ENCODE data around the gene KIAA0753.
"Not testable (repeated sequence)": the region's sequence is repeated elsewhere in the genome, so short reads cannot be mapped to it uniquely, and the experiment has no call there.

KIAA0753 gene

GRCh38 chr17:6588165-6588564 lies 52.3 kb downstream of the KIAA0753 start:
- Histone ChIP-seq H3K36me3 (ENCODE audit: insufficient read depth, low read length) (peaks cover 16% of the 10 kb centered on the region), H3K9me3 (ENCODE audit: control insufficient read depth, insufficient read depth, low read length) (peaks cover 8% of the 10 kb centered on the region; the same call in 1 of the 2 replicates), H3K9ac (ENCODE audit: low read depth, low read length) (no peak overlapping the region), H3K4me1 (ENCODE audit: insufficient read depth, low read length) (no peaks in the 10 kb centered on the region; the same call in 1 of the 2 replicates)

- H3K9me3 ChIP-seq (ENCODE audit: control insufficient read depth, insufficient read depth, low read length) = peaks cover 11% of the 10 kb centered on the region; the same call in 1 of the 2 replicates
- peaks cover 16% of the 10 kb centered on the region for H3K36me3 ChIP-seq (ENCODE audit: insufficient read depth, low read length)
- no peak overlapping the region for H3K9ac ChIP-seq (ENCODE audit: low read depth, low read length)
- H3K4me1 ChIP-seq (ENCODE audit: insufficient read depth, low read length) = no peaks in the 10 kb centered on the region; the same call in 1 of the 2 replicates
Measured at GRCh38 chr17:6587310-6587709, 53.2 kb downstream of the KIAA0753 start.

GRCh38 chr17:6583411-6583810 lies 57.1 kb downstream of the KIAA0753 start:
- H3K9me3 ChIP-seq (ENCODE audit: control insufficient read depth, insufficient read depth, low read length) = peaks cover 11% of the 10 kb centered on the region; the same call in 1 of the 2 replicates
- peaks cover 11% of the 10 kb centered on the region; the same call in 1 of the 2 replicates for H3K4me1 ChIP-seq (ENCODE audit: insufficient read depth, low read length)
- no peak overlapping the region for H3K9ac ChIP-seq (ENCODE audit: low read depth, low read length)
- H3K36me3 ChIP-seq (ENCODE audit: insufficient read depth, low read length) = peaks cover 3% of the 10 kb centered on the region

- H3K9ac ChIP-seq (ENCODE audit: low read depth, low read length) = no peak overlapping the region
- H3K36me3 ChIP-seq (ENCODE audit: insufficient read depth, low read length) = no peaks in the 10 kb centered on the region; the same call in none of the 2 replicates
- peaks cover 8% of the 10 kb centered on the region; the same call in 1 of the 2 replicates for H3K9me3 ChIP-seq (ENCODE audit: control insufficient read depth, insufficient read depth, low read length)
- peaks cover 13% of the 10 kb centered on the region; the same call in 1 of the 2 replicates for H3K4me1 ChIP-seq (ENCODE audit: insufficient read depth, low read length)
Measured at GRCh38 chr17:6580625-6581024, 59.9 kb downstream of the KIAA0753 start.

GRCh38 chr17:6578491-6578890 lies 62.0 kb downstream of the KIAA0753 start:
- Histone ChIP-seq H3K4me1 (ENCODE audit: insufficient read depth, low read length) (peaks cover 24% of the 10 kb centered on the region; the same call in 1 of the 2 replicates), H3K9me3 (ENCODE audit: control insufficient read depth, insufficient read depth, low read length) (0 out of 2 replicates have a peak, but pooled peaks cover 3% of the 10 kb centered on the region), H3K36me3 (ENCODE audit: insufficient read depth, low read length) (no peaks in the 10 kb centered on the region; the same call in none of the 2 replicates), H3K9ac (ENCODE audit: low read depth, low read length) (no peak overlapping the region)

- Histone ChIP-seq H3K9me3 (ENCODE audit: control insufficient read depth, insufficient read depth, low read length) (0 out of 2 replicates have a peak, but pooled peaks cover under 1% of the 10 kb centered on the region), H3K4me1 (ENCODE audit: insufficient read depth, low read length) (peaks cover 24% of the 10 kb centered on the region; the same call in 1 of the 2 replicates), H3K9ac (ENCODE audit: low read depth, low read length) (no peak overlapping the region), H3K36me3 (ENCODE audit: insufficient read depth, low read length) (no peaks in the 10 kb centered on the region; the same call in none of the 2 replicates)
Measured at GRCh38 chr17:6577686-6578263, 62.7 kb downstream of the KIAA0753 start.

GRCh38 chr17:6576038-6576785 lies 64.3 kb downstream of the KIAA0753 start:
- Histone ChIP-seq H3K4me1 (ENCODE audit: insufficient read depth, low read length) (peaks cover 24% of the 10 kb centered on the region; the same call in 1 of the 2 replicates), H3K36me3 (ENCODE audit: insufficient read depth, low read length) (no peaks in the 10 kb centered on the region; the same call in 1 of the 2 replicates), H3K9me3 (ENCODE audit: control insufficient read depth, insufficient read depth, low read length) (no peaks in the 10 kb centered on the region), H3K9ac (ENCODE audit: low read depth, low read length) (no peak overlapping the region)

GRCh38 chr17:6575596-6575988 lies 64.9 kb downstream of the KIAA0753 start:
- Histone ChIP-seq H3K4me1 (ENCODE audit: insufficient read depth, low read length) (peaks cover 24% of the 10 kb centered on the region; the same call in 1 of the 2 replicates), H3K9ac (ENCODE audit: low read depth, low read length) (no peak overlapping the region), H3K36me3 (ENCODE audit: insufficient read depth, low read length) (no peaks in the 10 kb centered on the region; the same call in 1 of the 2 replicates), H3K9me3 (ENCODE audit: control insufficient read depth, insufficient read depth, low read length) (no peaks in the 10 kb centered on the region)

- H3K9ac ChIP-seq (ENCODE audit: low read depth, low read length) = no peak overlapping the region
- H3K4me1 ChIP-seq (ENCODE audit: insufficient read depth, low read length) = peaks cover 24% of the 10 kb centered on the region; the same call in 1 of the 2 replicates
- H3K9me3 ChIP-seq (ENCODE audit: control insufficient read depth, insufficient read depth, low read length) = no peaks in the 10 kb centered on the region
Measured at GRCh38 chr17:6574687-6575595, 65.6 kb downstream of the KIAA0753 start.

GRCh38 chr17:6573982-6574686 lies 66.4 kb downstream of the KIAA0753 start:
- no peak overlapping the region for H3K9ac ChIP-seq (ENCODE audit: low read depth, low read length)
- peaks cover 18% of the 10 kb centered on the region; the same call in 1 of the 2 replicates for H3K4me1 ChIP-seq (ENCODE audit: insufficient read depth, low read length)
- no peaks in the 10 kb centered on the region; the same call in 1 of the 2 replicates for H3K36me3 ChIP-seq (ENCODE audit: insufficient read depth, low read length)
- H3K9me3 ChIP-seq (ENCODE audit: control insufficient read depth, insufficient read depth, low read length) = no peaks in the 10 kb centered on the region

More at GRCh38 chr17:6574687-6575595, 65.6 kb downstream of the KIAA0753 start:
- H3K36me3 ChIP-seq (ENCODE audit: insufficient read depth, low read length) = no peaks in the 10 kb centered on the region; the same call in 1 of the 2 replicates

- not testable (repeated sequence) for H3K36me3 ChIP-seq (ENCODE audit: insufficient read depth, low read length); H3K9me3 ChIP-seq (ENCODE audit: control insufficient read depth, insufficient read depth, low read length); H3K9ac ChIP-seq (ENCODE audit: low read depth, low read length)
- H3K4me1 ChIP-seq (ENCODE audit: insufficient read depth, low read length) = peaks cover 14% of the 10 kb centered on the region; the same call in 1 of the 2 replicates
Measured at GRCh38 chr17:6573495-6573894, 67.0 kb downstream of the KIAA0753 start.

GRCh38 chr17:6572972-6573370 lies 67.5 kb downstream of the KIAA0753 start:
- Histone ChIP-seq H3K9ac (ENCODE audit: low read depth, low read length) (no peak overlapping the region), H3K9me3 (ENCODE audit: control insufficient read depth, insufficient read depth, low read length) (no peaks in the 10 kb centered on the region), H3K36me3 (ENCODE audit: insufficient read depth, low read length) (no peaks in the 10 kb centered on the region; the same call in 1 of the 2 replicates), H3K4me1 (ENCODE audit: insufficient read depth, low read length) (peaks cover 19% of the 10 kb centered on the region; the same call in 1 of the 2 replicates)

GRCh38 chr17:6571452-6571781 lies 69.1 kb downstream of the KIAA0753 start:
- Histone ChIP-seq H3K9me3 (ENCODE audit: control insufficient read depth, insufficient read depth, low read length) (no peaks in the 10 kb centered on the region), H3K4me1 (ENCODE audit: insufficient read depth, low read length) (peaks cover 23% of the 10 kb centered on the region; the same call in 1 of the 2 replicates), H3K36me3 (ENCODE audit: insufficient read depth, low read length) (no peaks in the 10 kb centered on the region), H3K9ac (ENCODE audit: low read depth, low read length) (no peak overlapping the region)
